Sciatic nerve (tissue), 2 donors: ENCODE results near the gene APBB1IP. TPM values are rescaled to one million over a fixed set of nuclear protein-coding genes. Genes with fewer than 3 reads are reported as not detected.
"Not testable (repeated sequence)": the region's sequence is repeated elsewhere in the genome, so short reads cannot be mapped to it uniquely, and the experiment has no call there.

Experiments used
- ATAC-seq: fragments of 200-7000 bp; cut with Tn5 transposase; one replicate; pipeline ENCODE4 v1.9.1; 2020; ENCODE audit warnings: mild to moderate bottlenecking, moderate library complexity
- DNase-seq: peaks from one replicate; pipeline ENCODE4 v3.0.0-alpha.2; 2020; ENCODE audit warnings: low spot score
- intact Hi-C: fragments of 100-400 bp; cut with DNase I; formaldehyde crosslinking; loops from one replicate; pipeline ENCODE4 v1.14.2; 2022
- total RNA-seq: library from RNA; stranded (reverse); fragmentation: NEBNext Ultra II Directional; extraction: Animal tissue kit (Norgen Biotek cat#: 25700); gene quantifications from one replicate; pipeline ENCODE4 v1.2.1, GENCODE V29; 2021
- donor health status: DM: no; HTN: no; CAD: no.
- donor health status: DM: no; HTN: no; CAD: no.

Gene APBB1IP
- total RNA-seq, 1 donor from 2014 or later = 17.0 TPM

- DNase-seq (no peak), ATAC-seq (no peak)
- intact Hi-C loops = no loop called here
Measured at GRCh38 chr10:26586211-26586610, 148.1 kb downstream of the APBB1IP start.

GRCh38 chr10:26588611-26589010 lies 150.5 kb downstream of the APBB1IP start:
- intact Hi-C loops = no loop called here
- ATAC-seq (no peak), DNase-seq (no peak)

GRCh38 chr10:26589813-26590212 lies 151.7 kb downstream of the APBB1IP start:
- ATAC-seq, intact Hi-C loops: not testable (repeated sequence)

GRCh38 chr10:26593896-26594295 lies 155.8 kb downstream of the APBB1IP start:
- intact Hi-C loops = no loop called here
- DNase-seq (no peak), ATAC-seq (no peak)

More at GRCh38 chr10:26589813-26590212, 151.7 kb downstream of the APBB1IP start:
- not testable (repeated sequence) for DNase-seq

GRCh38 chr10:26603283-26603682 lies 165.1 kb downstream of the APBB1IP start:
- DNase-seq, intact Hi-C loops, ATAC-seq: not testable (repeated sequence)

GRCh38 chr10:26604320-26605093 lies 166.4 kb downstream of the APBB1IP start:
- intact Hi-C loops, DNase-seq, ATAC-seq: not testable (repeated sequence)

- DNase-seq, ATAC-seq, intact Hi-C loops: not testable (repeated sequence)
Measured at GRCh38 chr10:26606389-26606877, 168.3 kb downstream of the APBB1IP start.

- no peak for ATAC-seq
Measured at GRCh38 chr10:26612151-26612915, 174.2 kb downstream of the APBB1IP start.

More at GRCh38 chr10:26612151-26612915, 174.2 kb downstream of the APBB1IP start:
- intact Hi-C loops = no loop called here
- DNase-seq = no peak

Other genes starting within 250 kb of the APBB1IP start
- not detected for gene GAD2, start 221.6 kb upstream of the APBB1IP start, total RNA-seq